Neural progenitor cell (in vitro differentiated cells): ENCODE results near the gene GOLGA6L24. TPM values are rescaled to one million over a fixed set of nuclear protein-coding genes. Genes with fewer than 3 reads are reported as not detected.
"Not testable (repeated sequence)": the region's sequence is repeated elsewhere in the genome, so short reads cannot be mapped to it uniquely, and the experiment has no call there.

Experiments used
- DNase-seq: peaks from one replicate; pipeline ENCODE4 v3.0.0-alpha.2; 2016; ENCODE audit warnings: low spot score
- H2AFZ ChIP-seq: fragments of 200-600 bp; sonication (generic); replicated peaks from 2 replicates; pipeline ENCODE4 v1.6.1; 2016; ENCODE audit warnings: antibody characterized with exemption
- H3F3A ChIP-seq: fragments of 200-600 bp; sonication (generic); 2 replicates; pipeline ENCODE4 v1.6.1; 2016; ENCODE audit warnings: antibody characterized with exemption, low read depth
- H3K27ac ChIP-seq: fragments of 200-600 bp; sonication (generic); 2 replicates; pipeline ENCODE4 v1.5.1; 2016; ENCODE audit warnings: mild to moderate bottlenecking
- H3K27me3 ChIP-seq: fragments of 200-600 bp; sonication (generic); 2 replicates; pipeline ENCODE4 v1.6.1; 2016; ENCODE audit warnings: mild to moderate bottlenecking, moderate library complexity
- H3K36me3 ChIP-seq: fragments of 200-600 bp; sonication (generic); 2 replicates; pipeline ENCODE4 v1.5.1; 2016
- H3K4me1 ChIP-seq: fragments of 200-600 bp; sonication (generic); 2 replicates; pipeline ENCODE4 v1.6.1; 2016; ENCODE audit warnings: mixed run types
- H3K4me2 ChIP-seq: fragments of 200-600 bp; sonication (generic); 2 replicates; pipeline ENCODE4 v1.6.1; 2016
- H3K4me3 ChIP-seq: fragments of 200-600 bp; sonication (generic); 2 replicates; pipeline ENCODE4 v1.5.1; 2016
- H3K79me2 ChIP-seq: fragments of 200-600 bp; sonication (generic); 2 replicates; pipeline ENCODE4 v1.6.1; 2016; ENCODE audit warnings: low read depth
- H3K9ac ChIP-seq: fragments of 200-600 bp; sonication (generic); 2 replicates; pipeline ENCODE4 v1.6.1; 2016
- H3K9me3 ChIP-seq: fragments of 200-600 bp; sonication (generic); 2 replicates; pipeline ENCODE4 v1.5.1; 2016; ENCODE audit warnings: low read depth
- H4K20me1 ChIP-seq: fragments of 200-600 bp; sonication (generic); 2 replicates; pipeline ENCODE4 v1.6.1; 2016; ENCODE audit warnings: low read depth
- H3K27ac Mint-ChIP-seq: 3 replicates; pipeline ENCODE4 v1.8.0; 2021; ENCODE audit warnings: mixed read lengths
- H3K27me3 Mint-ChIP-seq: 2 replicates; pipeline ENCODE4 v1.8.0; 2022; ENCODE audit warnings: low read depth, mild to moderate bottlenecking, inconsistent platforms, moderate library complexity, mixed read lengths; ENCODE audit not compliant: insufficient read depth
- H3K36me3 Mint-ChIP-seq: 3 replicates; pipeline ENCODE4 v1.8.0; 2021; ENCODE audit warnings: mixed read lengths
- H3K4me1 Mint-ChIP-seq: 3 replicates; pipeline ENCODE4 v1.8.0; 2021; ENCODE audit warnings: mixed read lengths
- H3K4me3 Mint-ChIP-seq: 3 replicates; pipeline ENCODE4 v1.8.0; 2021; ENCODE audit warnings: mild to moderate bottlenecking, moderate library complexity, mixed read lengths
- H3K9me3 Mint-ChIP-seq: 3 replicates; pipeline ENCODE4 v1.8.0; 2020; ENCODE audit warnings: mixed read lengths
- small RNA-seq: library from RNA; depleted of rRNA; stranded (forward); fragments of <200 nt; gene quantifications from one replicate; pipeline ENCODE3, GENCODE V24; 2015
- total RNA-seq: library from RNA; depleted of rRNA; stranded (reverse); fragments of >200 nt; gene quantifications from 2 replicates; pipeline ENCODE4 v1.2.3, GENCODE V29; 2015; ENCODE audit warnings: low replicate concordance

Gene GOLGA6L24
- total RNA-seq, 1 donor from 2014 or later, result not detected

DNA sequence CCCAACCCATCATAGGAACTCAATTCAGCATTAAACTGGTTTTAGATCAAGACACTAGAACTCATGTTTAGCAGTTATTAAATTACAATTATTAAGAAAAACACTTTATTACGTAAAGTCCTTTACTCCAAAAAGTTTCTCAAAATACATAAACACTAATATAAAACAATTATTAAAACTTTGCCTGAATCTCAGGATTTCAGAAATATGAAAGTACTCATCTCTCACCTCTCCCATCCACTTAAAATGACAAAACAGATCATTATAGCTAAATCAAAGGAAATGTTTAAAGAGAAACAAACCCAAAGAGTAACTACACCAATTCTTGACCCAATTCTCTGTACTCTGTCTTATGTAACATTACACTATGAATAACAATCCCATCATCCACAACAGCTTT lies 38.2 kb downstream of the GOLGA6L24 start:
- H3K4me3 ChIP-seq, H3K4me2 ChIP-seq, H3F3A ChIP-seq, H3K9me3 ChIP-seq, H3K27ac ChIP-seq, H3K9me3 Mint-ChIP-seq, H4K20me1 ChIP-seq, H3K4me3 Mint-ChIP-seq, H3K9ac ChIP-seq, H3K27me3 ChIP-seq, H2AFZ ChIP-seq, H3K27ac Mint-ChIP-seq, H3K4me1 ChIP-seq, H3K4me1 Mint-ChIP-seq, DNase-seq, H3K27me3 Mint-ChIP-seq, H3K36me3 ChIP-seq: not testable (repeated sequence)
- H3K79me2 ChIP-seq, result peaks cover 30% of the 10 kb centered on the region
- H3K36me3 Mint-ChIP-seq, result peaks cover 29% of the 10 kb centered on the region

DNA sequence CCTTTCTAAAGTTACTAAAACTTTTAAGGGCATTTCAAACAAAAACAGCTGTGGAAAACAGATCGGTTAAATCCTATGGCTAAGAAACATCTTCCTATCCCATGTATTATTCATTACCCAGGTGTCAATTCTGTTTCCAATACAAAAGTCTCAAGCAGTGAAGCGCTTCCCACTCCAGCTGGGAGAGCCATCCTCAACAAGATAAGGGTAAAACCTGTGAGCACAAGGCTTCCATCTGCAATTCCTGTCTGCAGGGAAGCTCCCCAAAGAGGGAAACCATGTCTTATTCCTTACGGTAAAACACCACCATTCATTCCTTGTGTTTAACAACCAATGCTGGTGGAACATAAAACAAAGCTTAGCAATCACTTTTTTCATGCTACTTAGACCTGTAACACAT lies 39.1 kb downstream of the GOLGA6L24 start:
- H3K36me3 ChIP-seq, H2AFZ ChIP-seq, H3K4me3 ChIP-seq, H3F3A ChIP-seq, H3K27me3 ChIP-seq, DNase-seq, H3K27me3 Mint-ChIP-seq, H3K9ac ChIP-seq, H3K4me1 Mint-ChIP-seq, H3K9me3 ChIP-seq, H3K4me3 Mint-ChIP-seq, H3K27ac Mint-ChIP-seq, H3K27ac ChIP-seq, H3K4me1 ChIP-seq, H3K9me3 Mint-ChIP-seq, H3K4me2 ChIP-seq, H4K20me1 ChIP-seq: not testable (repeated sequence)
- peaks cover 35% of the 10 kb centered on the region for H3K36me3 Mint-ChIP-seq
- peaks cover 38% of the 10 kb centered on the region for H3K79me2 ChIP-seq

DNA sequence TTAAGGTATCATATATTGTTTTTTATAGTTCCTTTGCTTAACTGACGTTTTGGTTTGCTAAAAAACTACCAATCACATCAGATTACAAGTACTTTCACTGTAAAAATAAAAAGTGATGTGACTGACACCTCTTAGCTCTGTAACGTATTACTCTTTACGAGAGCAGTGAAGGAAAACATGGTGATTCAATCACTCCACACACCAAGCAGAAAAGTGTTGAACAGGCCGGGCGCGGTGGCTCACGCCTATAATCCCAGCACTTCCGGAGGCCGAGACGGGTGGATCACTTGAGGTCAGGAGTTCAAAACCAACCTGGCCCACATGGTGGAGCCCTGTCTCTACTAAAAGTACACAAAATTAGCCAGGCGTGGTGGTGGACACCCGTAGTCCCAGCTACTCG lies 39.8 kb downstream of the GOLGA6L24 start:
- H3K4me3 ChIP-seq, H3K4me2 ChIP-seq, H3F3A ChIP-seq, DNase-seq, H3K4me1 ChIP-seq, H3K4me3 Mint-ChIP-seq, H4K20me1 ChIP-seq, H3K9me3 Mint-ChIP-seq, H3K27ac ChIP-seq, H3K36me3 ChIP-seq, H3K27ac Mint-ChIP-seq, H3K9ac ChIP-seq, H3K27me3 Mint-ChIP-seq, H3K4me1 Mint-ChIP-seq, H3K27me3 ChIP-seq, H3K9me3 ChIP-seq, H2AFZ ChIP-seq: not testable (repeated sequence)
- H3K79me2 ChIP-seq, result peaks cover 39% of the 10 kb centered on the region
- H3K36me3 Mint-ChIP-seq, result peaks cover 39% of the 10 kb centered on the region

DNA sequence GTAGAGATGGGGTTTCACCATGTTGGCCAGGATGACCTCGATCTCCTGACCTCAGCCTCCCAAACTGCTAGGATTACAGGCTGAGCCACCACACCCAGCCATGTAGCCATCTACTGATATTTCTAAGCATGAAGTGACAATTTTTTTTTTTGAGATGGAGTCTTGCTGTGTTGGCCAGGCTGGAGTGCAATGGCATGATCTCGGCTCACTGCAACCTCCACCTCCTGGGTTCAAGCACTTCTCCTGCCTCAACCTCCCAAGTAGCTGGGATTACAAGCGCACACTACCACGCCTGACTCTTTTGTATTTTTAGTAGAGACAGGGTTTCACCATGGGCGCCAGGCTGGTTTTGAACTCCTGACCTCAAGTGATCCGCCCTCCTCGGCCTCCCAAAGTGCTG lies 40.9 kb downstream of the GOLGA6L24 start:
- H3K9me3 Mint-ChIP-seq, H3K27me3 Mint-ChIP-seq, H3F3A ChIP-seq, H3K27me3 ChIP-seq, H3K9me3 ChIP-seq, H3K4me2 ChIP-seq, H3K4me3 Mint-ChIP-seq, H3K4me1 Mint-ChIP-seq, H3K4me3 ChIP-seq, H4K20me1 ChIP-seq, H3K4me1 ChIP-seq, H3K9ac ChIP-seq, DNase-seq, H3K36me3 ChIP-seq, H3K27ac Mint-ChIP-seq, H2AFZ ChIP-seq, H3K27ac ChIP-seq: not testable (repeated sequence)
- H3K79me2 ChIP-seq, result peaks cover 39% of the 10 kb centered on the region
- peaks cover 40% of the 10 kb centered on the region for H3K36me3 Mint-ChIP-seq

DNA sequence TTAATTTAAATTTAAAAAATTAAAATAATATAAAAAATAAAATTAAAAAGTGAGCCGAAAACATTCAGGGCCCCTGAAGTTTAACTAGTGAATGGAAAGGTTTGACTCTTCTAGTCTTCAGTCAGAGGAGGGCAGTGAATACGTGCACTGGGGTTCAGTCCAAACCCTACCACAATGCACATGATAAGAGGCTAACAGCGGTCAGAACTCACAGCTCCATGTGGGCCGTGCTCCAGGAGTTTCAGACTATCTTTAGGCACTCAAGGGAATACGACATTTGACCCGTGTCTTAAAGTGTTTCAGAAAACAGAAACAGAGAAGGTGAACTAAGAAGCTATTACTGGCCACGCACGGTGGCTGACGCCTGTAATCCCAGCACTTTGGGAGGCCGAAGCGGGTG lies 47.4 kb downstream of the GOLGA6L24 start:
- not testable (repeated sequence) for H3K4me2 ChIP-seq, H3K9me3 ChIP-seq, H2AFZ ChIP-seq, H3K4me3 ChIP-seq, H3K9ac ChIP-seq, H3K4me1 ChIP-seq, H3K4me3 Mint-ChIP-seq, H3K4me1 Mint-ChIP-seq, H3K27me3 Mint-ChIP-seq, H3K36me3 ChIP-seq, DNase-seq, H3F3A ChIP-seq, H3K27ac ChIP-seq, H3K27ac Mint-ChIP-seq, H4K20me1 ChIP-seq, H3K27me3 ChIP-seq
- H3K9me3 Mint-ChIP-seq, result peaks cover 44% of the 10 kb centered on the region
- peaks cover 16% of the 10 kb centered on the region for H3K79me2 ChIP-seq
- peaks cover 53% of the 10 kb centered on the region for H3K36me3 Mint-ChIP-seq

DNA sequence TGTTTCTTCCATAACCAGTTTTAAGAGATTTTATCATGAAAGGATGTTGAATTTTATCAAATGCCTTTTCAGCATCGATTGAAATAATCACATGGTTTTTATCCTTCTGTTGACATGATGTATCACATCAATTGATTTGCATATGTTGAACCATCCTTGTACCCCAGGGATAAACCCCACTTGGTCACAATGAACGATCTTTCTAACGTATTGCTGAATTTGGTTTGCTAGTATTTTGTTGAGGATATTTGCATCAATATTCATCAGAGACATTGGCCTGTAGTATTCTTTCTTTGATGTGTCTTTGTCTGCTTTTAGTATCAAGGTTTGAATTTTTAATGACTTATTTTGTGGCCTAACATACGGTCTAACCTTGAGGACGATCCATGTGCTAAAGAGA lies 49.2 kb downstream of the GOLGA6L24 start:
- H3K4me3 Mint-ChIP-seq, H3K27ac ChIP-seq, H3F3A ChIP-seq, H4K20me1 ChIP-seq, DNase-seq, H3K27me3 Mint-ChIP-seq, H3K9ac ChIP-seq, H3K79me2 ChIP-seq, H2AFZ ChIP-seq, H3K9me3 ChIP-seq, H3K4me1 Mint-ChIP-seq, H3K36me3 ChIP-seq, H3K4me1 ChIP-seq, H3K27ac Mint-ChIP-seq, H3K4me2 ChIP-seq, H3K4me3 ChIP-seq, H3K27me3 ChIP-seq: not testable (repeated sequence)
- H3K36me3 Mint-ChIP-seq, result peaks cover 40% of the 10 kb centered on the region
- peaks cover 41% of the 10 kb centered on the region for H3K9me3 Mint-ChIP-seq

Small RNA genes lying within 50 kb of the gene (small RNA-seq; reads per million reads assigned to genes)
- gene AC091304.5 (not detected), gene RN7SL238P (not detected)

Other genes with a start within 250 kb of the GOLGA6L24 start
- gene HERC2, start 35.9 kb downstream of the GOLGA6L24 start, total RNA-seq, result 15.3 and 28.1 TPM in 2 replicates
- not detected in 2 replicates for gene GOLGA8F, start 20.6 kb upstream of the GOLGA6L24 start, total RNA-seq
- 0.04 TPM in 1 of 2 replicates, not detected in the other for gene GOLGA8G, start 174.9 kb upstream of the GOLGA6L24 start, total RNA-seq
- not detected in 2 replicates for gene GOLGA6L25, start 195.5 kb upstream of the GOLGA6L24 start, total RNA-seq